NCI-H2081 (cell line): ENCODE measurements around the gene TACR1.
"Not testable (repeated sequence)": the region's sequence is repeated elsewhere in the genome, so short reads cannot be mapped to it uniquely, and the experiment has no call there.

Source experiments
- DNase-seq, 2 experiments: peaks; one replicate each; lab custom pipeline; 2025; lab: John Stamatoyannopoulos, UW

The TACR1 gene

GRCh38 chr2:75194184-75194868, 5.0 kb downstream of the TACR1 start:
- no peak for DNase-seq

GRCh38 chr2:75192496-75192895, 6.8 kb downstream of the TACR1 start:
- DNase-seq, result no peak

- no peak for DNase-seq
Measured at GRCh38 chr2:75190271-75190990, 8.9 kb downstream of the TACR1 start.

GRCh38 chr2:75186821-75187220, 12.5 kb downstream of the TACR1 start:
- DNase-seq, result no peak

DNA sequence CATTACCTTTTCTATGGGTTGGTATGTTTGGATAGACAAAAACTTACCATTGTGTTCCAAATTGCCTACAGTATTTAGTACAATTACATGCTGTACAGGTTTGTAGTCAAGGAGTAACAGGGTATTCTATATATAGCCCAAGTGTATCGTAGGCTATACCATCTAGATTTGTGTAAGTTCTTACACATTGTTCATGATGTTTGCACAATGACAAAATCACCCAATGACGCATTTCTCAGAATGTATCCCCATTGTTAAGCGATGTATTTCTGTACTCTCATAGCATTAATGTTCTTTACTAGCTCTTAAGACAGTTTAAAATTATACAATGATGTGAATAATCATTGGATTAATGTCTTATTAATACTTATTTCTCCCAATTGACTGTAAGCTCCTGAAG, 16.7 kb downstream of the TACR1 start:
- no peak for DNase-seq

GRCh38 chr2:75180476-75180875, 18.8 kb downstream of the TACR1 start:
- DNase-seq, result no peak

- DNase-seq, result no peak
Measured at GRCh38 chr2:75177427-75177826, 21.9 kb downstream of the TACR1 start.

- DNase-seq, result no peak
Measured at GRCh38 chr2:75175456-75175855, 23.9 kb downstream of the TACR1 start.

GRCh38 chr2:75174981-75175380, 24.3 kb downstream of the TACR1 start:
- no peak for DNase-seq

GRCh38 chr2:75174519-75174918, 24.8 kb downstream of the TACR1 start:
- no peak for DNase-seq

- DNase-seq, result no peak
Measured at GRCh38 chr2:75173740-75174139, 25.6 kb downstream of the TACR1 start.

- DNase-seq, result not testable (repeated sequence)
Measured at GRCh38 chr2:75171423-75171822, 27.9 kb downstream of the TACR1 start.

- no peak for DNase-seq
Measured at GRCh38 chr2:75170889-75171288, 28.4 kb downstream of the TACR1 start.

GRCh38 chr2:75168186-75168585, 31.1 kb downstream of the TACR1 start:
- no peak for DNase-seq

DNA sequence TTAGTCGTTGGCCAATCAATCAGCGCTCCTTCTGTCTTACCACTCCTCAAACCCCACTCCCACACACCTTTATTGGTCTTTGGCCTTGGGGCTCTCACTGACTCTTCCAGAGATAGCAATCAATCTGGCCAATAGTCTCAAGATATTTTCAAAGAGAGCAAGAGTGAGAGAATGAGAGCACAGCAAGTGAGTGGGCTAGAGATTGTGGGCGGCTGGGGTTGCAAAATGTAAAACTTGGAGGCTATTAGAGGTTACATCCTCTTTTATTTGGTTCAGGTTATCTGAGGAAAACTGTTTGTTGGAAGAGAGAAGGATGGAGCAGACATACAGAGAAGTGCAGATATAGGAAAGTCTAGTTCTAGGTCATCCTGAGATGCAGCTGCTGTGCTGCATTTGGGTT, 32.8 kb downstream of the TACR1 start:
- DNase-seq, result no peak

GRCh38 chr2:75162897-75163296, 36.4 kb downstream of the TACR1 start:
- no peak for DNase-seq

GRCh38 chr2:75162259-75162658, 37.1 kb downstream of the TACR1 start:
- DNase-seq, result no peak

DNA sequence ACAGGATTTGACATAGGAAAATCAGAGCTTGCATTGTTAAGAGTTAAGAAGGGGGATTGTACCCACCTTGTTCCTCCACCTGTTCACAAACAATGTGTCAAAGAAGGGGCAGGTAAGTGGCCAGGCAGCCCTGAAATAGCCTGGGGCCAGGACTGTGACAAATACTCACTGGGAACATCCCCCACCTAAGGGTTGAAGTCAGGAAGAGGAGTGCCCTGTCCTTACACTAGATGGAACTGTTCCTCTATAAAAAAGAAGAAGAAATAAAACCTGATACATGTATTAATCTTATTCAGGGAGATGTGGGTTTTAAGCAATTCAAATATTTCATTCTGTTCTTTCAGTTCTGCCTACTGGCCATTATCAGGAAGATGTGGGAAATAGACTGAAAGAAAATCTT, 41.9 kb downstream of the TACR1 start:
- DNase-seq, result no peak

DNA sequence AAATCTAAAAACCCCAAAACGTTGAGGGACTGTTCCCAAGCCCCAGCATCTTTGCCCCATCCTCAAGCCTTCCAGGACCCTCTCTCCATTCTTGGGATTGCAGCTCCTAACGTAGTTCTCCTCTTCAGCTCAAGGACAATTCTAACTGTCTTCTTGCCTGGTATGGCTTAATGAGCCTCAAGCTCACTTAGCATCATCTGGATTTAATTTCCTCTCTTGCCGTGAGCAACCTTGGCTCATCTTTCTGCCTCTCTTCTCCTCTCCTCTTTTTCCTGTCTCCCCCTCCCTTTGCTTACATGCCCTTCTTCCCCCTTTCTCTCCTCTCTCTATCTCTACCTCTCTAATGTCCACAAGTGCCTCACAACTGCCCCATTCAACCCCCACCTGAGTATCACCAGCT, 44.2 kb downstream of the TACR1 start:
- no peak for DNase-seq

DNA sequence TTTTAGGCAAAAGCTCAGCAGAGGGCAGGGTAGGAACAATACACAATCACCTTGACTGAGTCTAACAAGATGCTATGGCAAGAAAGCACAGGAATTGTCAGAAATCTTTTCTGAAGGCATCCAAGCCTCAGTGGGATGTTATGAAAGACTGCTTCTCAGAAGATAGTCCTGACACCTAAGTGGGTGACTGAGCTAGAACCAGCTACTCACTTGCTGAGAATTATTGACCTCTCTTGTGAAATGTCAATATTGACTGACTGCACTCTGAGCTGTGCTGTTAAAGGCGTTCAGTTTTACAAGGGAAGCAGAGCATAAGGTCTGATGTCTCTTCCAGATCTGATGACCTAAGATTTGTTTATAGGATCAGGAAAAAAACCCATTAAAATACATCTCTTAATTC, 46.1 kb downstream of the TACR1 start:
- DNase-seq, result no peak

DNA sequence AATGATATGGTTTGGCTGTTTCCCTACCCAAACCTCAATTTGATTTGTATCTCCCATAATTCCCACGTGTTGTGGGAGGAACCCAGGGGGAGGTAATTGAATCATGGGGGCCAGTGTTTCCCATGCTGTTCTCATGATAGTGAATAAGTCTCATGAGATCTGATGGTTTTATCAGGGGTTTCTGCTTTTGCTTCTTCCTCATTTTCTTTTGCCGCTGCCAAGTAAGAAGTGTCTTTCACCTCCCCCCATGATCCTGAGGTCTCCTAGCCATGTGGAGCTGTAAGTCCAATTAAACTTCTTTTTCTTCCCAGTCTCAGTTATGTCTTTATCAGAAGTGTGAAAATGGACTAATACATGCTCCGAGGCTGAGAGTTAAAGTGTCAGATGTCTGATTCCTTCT, 47.1 kb downstream of the TACR1 start:
- DNase-seq, result not testable (repeated sequence)

GRCh38 chr2:75147884-75148283, 51.4 kb downstream of the TACR1 start:
- not testable (repeated sequence) for DNase-seq

- DNase-seq, result no peak
Measured at GRCh38 chr2:75146606-75147332, 52.6 kb downstream of the TACR1 start.
